Measurements from ENCODE around the gene GALNT17. TPM values are rescaled to one million over a fixed set of nuclear protein-coding genes. Genes with fewer than 3 reads are reported as not detected.

The GALNT17 gene
- total RNA-seq, 1 donor: 0.36 TPM

DNA sequence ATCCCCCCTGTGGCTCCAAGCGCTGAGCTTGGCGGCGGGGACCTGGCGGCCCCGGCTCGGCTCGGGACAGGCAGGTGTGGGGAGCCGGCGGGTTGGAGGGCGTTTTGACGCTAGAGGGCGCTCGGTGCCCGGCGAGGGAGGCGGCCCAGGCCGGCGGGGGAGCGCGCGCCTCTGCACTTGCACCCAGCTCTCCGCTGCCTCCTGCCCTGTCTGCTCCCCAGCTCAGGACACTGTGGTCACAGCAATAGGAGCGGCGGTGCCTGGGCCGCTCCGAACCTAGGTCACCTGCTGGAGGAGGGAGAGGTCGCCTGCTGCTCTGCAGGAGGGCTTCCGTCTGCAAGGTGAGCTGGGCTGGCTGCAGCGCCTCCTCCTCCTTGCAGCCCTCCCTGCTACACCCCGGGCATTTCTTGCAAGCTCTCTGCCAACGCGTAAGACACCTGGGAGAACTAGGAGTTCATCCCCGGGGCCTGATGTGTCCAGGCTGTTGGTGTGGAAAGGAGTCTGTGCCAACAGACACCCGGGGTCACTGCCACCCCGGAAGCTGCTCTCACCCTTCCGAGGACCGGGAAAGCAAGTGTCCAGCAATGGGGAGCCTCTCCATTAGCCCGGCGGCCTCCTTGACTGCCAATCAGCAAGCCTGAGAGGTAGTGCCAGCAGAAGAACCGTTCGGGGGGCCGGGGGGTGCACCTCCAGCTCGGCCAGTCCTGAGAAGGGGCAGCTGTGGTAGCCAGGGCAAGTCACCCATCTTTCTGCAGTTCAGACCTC is 620.4 kb downstream of the GALNT17 start:
- H3K27me3 ChIP-seq (ENCODE audit: insufficient read depth, low read length): no peaks in the 10 kb centered on the region
- TF ChIP-seq, protein P1, sequence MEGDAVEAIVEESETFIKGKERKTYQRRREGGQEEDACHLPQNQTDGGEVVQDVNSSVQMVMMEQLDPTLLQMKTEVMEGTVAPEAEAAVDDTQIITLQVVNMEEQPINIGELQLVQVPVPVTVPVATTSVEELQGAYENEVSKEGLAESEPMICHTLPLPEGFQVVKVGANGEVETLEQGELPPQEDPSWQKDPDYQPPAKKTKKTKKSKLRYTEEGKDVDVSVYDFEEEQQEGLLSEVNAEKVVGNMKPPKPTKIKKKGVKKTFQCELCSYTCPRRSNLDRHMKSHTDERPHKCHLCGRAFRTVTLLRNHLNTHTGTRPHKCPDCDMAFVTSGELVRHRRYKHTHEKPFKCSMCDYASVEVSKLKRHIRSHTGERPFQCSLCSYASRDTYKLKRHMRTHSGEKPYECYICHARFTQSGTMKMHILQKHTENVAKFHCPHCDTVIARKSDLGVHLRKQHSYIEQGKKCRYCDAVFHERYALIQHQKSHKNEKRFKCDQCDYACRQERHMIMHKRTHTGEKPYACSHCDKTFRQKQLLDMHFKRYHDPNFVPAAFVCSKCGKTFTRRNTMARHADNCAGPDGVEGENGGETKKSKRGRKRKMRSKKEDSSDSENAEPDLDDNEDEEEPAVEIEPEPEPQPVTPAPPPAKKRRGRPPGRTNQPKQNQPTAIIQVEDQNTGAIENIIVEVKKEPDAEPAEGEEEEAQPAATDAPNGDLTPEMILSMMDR (IDR thresholded peaks at IDR 0.05; ENCODE audit: extremely low read depth, low read depth, low read length): peak; percentile 59
- no peaks in the 10 kb centered on the region for H3K9me3 ChIP-seq (ENCODE audit: low read depth, low read length)
- H3K27ac ChIP-seq (ENCODE audit: low read depth, low read length): no peak overlapping the region
- H4K20me1 ChIP-seq (ENCODE audit: insufficient read depth, low read length): no peaks in the 10 kb centered on the region
- H3K36me3 ChIP-seq (ENCODE audit: insufficient read depth, low read length): no peaks in the 10 kb centered on the region
- no peak overlapping the region for H2AFZ ChIP-seq (ENCODE audit: low read length)
- H3K4me2 ChIP-seq (ENCODE audit: insufficient read depth, low read length): no peak overlapping the region
- no peaks in the 10 kb centered on the region for H3K4me1 ChIP-seq (ENCODE audit: insufficient read depth, low read length)
- H3K79me2 ChIP-seq (ENCODE audit: insufficient read depth, low read length): no peaks in the 10 kb centered on the region
- H3K4me3 ChIP-seq (ENCODE audit: insufficient read depth, low read length): no peak overlapping the region
- DNase-seq (ENCODE audit: insufficient read length, low spot score, missing footprints): peak; percentile 91

DNA sequence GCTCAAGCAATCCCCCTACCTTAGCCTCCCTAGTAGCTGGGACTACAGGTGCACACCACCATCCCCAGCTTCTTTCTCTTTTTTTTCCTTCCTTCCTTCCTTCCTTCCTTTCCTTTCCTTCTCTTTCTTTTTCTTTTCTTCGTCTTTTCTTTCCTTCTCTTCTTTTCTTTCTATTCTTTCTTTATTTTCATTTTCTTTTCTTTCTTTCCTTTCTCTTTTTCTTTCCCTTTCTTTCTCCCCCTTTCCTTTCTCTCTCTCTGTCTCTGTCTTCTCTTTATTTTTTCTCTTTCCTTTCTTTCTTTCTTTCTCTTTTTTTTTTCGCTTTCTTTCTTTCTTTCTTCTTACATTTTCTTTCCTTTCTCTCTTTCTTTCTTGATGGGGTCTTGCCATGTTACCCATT is 621.3 kb downstream of the GALNT17 start:
- no peak overlapping the region for H2AFZ ChIP-seq (ENCODE audit: low read length)
- H3K79me2 ChIP-seq (ENCODE audit: insufficient read depth, low read length): no peaks in the 10 kb centered on the region
- no peaks in the 10 kb centered on the region for H3K9me3 ChIP-seq (ENCODE audit: low read depth, low read length)
- no peaks in the 10 kb centered on the region for H3K4me1 ChIP-seq (ENCODE audit: insufficient read depth, low read length)
- H3K36me3 ChIP-seq (ENCODE audit: insufficient read depth, low read length): no peaks in the 10 kb centered on the region
- H3K27me3 ChIP-seq (ENCODE audit: insufficient read depth, low read length): no peaks in the 10 kb centered on the region
- H3K4me3 ChIP-seq (ENCODE audit: insufficient read depth, low read length): no peak overlapping the region
- no peak overlapping the region for H3K4me2 ChIP-seq (ENCODE audit: insufficient read depth, low read length)
- no peak overlapping the region for H3K27ac ChIP-seq (ENCODE audit: low read depth, low read length)
- no peaks in the 10 kb centered on the region for H4K20me1 ChIP-seq (ENCODE audit: insufficient read depth, low read length)
- TF ChIP-seq, protein P1 (IDR thresholded peaks at IDR 0.05; ENCODE audit: extremely low read depth, low read depth, low read length): no peak
- no peak for DNase-seq (ENCODE audit: insufficient read length, low spot score, missing footprints)

DNA sequence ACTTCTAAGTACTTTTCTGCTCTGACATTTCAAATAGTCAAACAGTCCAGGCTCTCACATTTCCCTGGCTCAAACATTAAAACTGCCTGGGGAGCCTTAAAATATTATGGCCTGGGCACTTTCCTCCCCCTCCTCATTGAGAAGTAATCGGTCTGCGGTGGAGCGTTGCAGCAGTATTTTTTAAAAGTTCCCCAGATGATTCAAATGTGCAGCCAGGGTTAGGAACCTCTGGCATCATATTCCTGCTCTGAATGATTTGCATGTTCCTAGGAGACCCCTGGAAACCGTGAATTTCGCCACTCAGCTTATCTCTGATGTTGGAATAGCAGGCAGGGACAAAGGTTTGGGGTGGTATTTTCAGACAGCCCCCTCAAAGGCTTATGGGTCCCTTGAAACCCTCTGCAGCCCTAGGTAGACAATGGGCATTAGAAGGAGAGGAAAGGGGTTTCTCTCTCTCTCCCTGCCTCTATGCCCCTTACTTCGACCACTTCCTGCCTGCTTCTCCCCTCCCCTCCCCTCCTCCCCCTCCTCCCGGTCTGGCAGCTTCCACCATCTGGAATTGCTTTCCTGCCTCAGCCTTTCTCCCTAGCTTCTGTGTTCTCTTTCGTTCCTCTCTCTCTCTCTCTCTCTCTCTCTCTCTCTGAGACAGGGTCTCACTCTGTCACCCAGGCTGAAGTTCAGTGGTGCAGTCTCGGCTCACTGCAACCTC is 622.2 kb downstream of the GALNT17 start:
- H3K4me3 ChIP-seq (ENCODE audit: insufficient read depth, low read length): no peak overlapping the region
- H3K4me1 ChIP-seq (ENCODE audit: insufficient read depth, low read length): no peaks in the 10 kb centered on the region
- TF ChIP-seq, protein P1 (IDR thresholded peaks at IDR 0.05; ENCODE audit: extremely low read depth, low read depth, low read length): no peak
- H2AFZ ChIP-seq (ENCODE audit: low read length): no peak overlapping the region
- H3K36me3 ChIP-seq (ENCODE audit: insufficient read depth, low read length): no peaks in the 10 kb centered on the region
- H3K79me2 ChIP-seq (ENCODE audit: insufficient read depth, low read length): no peaks in the 10 kb centered on the region
- no peak overlapping the region for H3K4me2 ChIP-seq (ENCODE audit: insufficient read depth, low read length)
- no peaks in the 10 kb centered on the region for H3K27me3 ChIP-seq (ENCODE audit: insufficient read depth, low read length)
- no peaks in the 10 kb centered on the region for H3K9me3 ChIP-seq (ENCODE audit: low read depth, low read length)
- H4K20me1 ChIP-seq (ENCODE audit: insufficient read depth, low read length): no peaks in the 10 kb centered on the region
- H3K27ac ChIP-seq (ENCODE audit: low read depth, low read length): no peak overlapping the region
- no peak for DNase-seq (ENCODE audit: insufficient read length, low spot score, missing footprints)

DNA sequence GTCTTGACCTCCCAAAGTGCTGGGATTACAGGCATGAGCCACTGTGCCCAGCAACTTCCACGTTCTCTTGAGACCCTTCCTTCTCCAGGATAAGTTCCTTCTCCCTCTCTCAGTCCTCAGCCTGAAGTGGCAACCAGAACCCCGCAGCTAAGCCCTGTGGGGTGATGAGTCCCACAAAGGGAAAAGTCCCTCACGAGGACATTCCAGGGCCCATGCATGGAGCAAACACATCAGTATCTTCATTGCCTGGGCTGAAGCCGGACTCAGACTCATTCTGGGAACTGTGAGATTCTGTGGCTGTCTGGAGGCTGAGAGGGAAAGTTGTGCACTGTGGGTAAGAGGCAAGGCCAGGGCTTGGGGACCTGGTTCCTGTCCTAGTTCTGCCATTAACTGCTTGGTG is 622.9 kb downstream of the GALNT17 start:
- Histone ChIP-seq H3K27ac (ENCODE audit: low read depth, low read length) (no peak overlapping the region), H3K4me3 (ENCODE audit: insufficient read depth, low read length) (no peak overlapping the region), H4K20me1 (ENCODE audit: insufficient read depth, low read length) (no peaks in the 10 kb centered on the region), H2AFZ (ENCODE audit: low read length) (no peak overlapping the region), H3K36me3 (ENCODE audit: insufficient read depth, low read length) (no peaks in the 10 kb centered on the region), H3K79me2 (ENCODE audit: insufficient read depth, low read length) (no peaks in the 10 kb centered on the region), H3K4me1 (ENCODE audit: insufficient read depth, low read length) (no peaks in the 10 kb centered on the region), H3K4me2 (ENCODE audit: insufficient read depth, low read length) (no peak overlapping the region), H3K27me3 (ENCODE audit: insufficient read depth, low read length) (no peaks in the 10 kb centered on the region), H3K9me3 (ENCODE audit: low read depth, low read length) (no peaks in the 10 kb centered on the region)
- DNase-seq (ENCODE audit: insufficient read length, low spot score, missing footprints): no peak
- TF ChIP-seq, protein P1 (IDR thresholded peaks at IDR 0.05; ENCODE audit: extremely low read depth, low read depth, low read length): no peak
